Measurements from ENCODE around the gene RCOR1. TPM values are rescaled to one million over a fixed set of nuclear protein-coding genes. Genes with fewer than 3 reads are reported as not detected.

Gene RCOR1
- total RNA-seq, 1 experiment from 2014 or later, result 102 TPM

GRCh38 chr14:102776761-102777710 lies 184.6 kb downstream of the RCOR1 start, which contains the start of gene TRAF3:
Gene TRAF3, plus strand, starts transcription at chr14:102777449. Its CDS starts 92,753 bp downstream, at chr14:102870202.
- H3K4me3 ChIP-seq (ENCODE audit: low read depth, low read length, poor library complexity, severe bottlenecking), result peak within 1 kb of the TSS; percentile 96
- ChIA-PET POLR2A (ENCODE audit: low non-redundant PET) (no interaction called here), CTCF (no interaction called here)
- H3K9me3 ChIP-seq (ENCODE audit: low read depth, low read length, poor library complexity, severe bottlenecking), result no peaks in the 10 kb centered on the region
- H3K27ac ChIP-seq (ENCODE audit: low read depth, low read length, poor library complexity, severe bottlenecking), result peak within 1 kb of the TSS; percentile 89
- H3K27me3 ChIP-seq (replicated peaks; ENCODE audit: insufficient read depth, low read depth, low read length, poor library complexity), result no peaks in the 10 kb centered on the region
- no peaks in the 10 kb centered on the region for H3K36me3 ChIP-seq (ENCODE audit: insufficient read depth, low read length, poor library complexity, severe bottlenecking)
- DNase-seq (ENCODE audit: low spot score), result peak; percentile 73
- intact Hi-C loops (cut with micrococcal nuclease; ENCODE audit: unreplicated experiment), result loop anchor here (5.0 kb wide), 1 partner anchor 255 kb away; no protein-coding TSS in a partner anchor
- TF ChIP-seq EZH2 (IDR thresholded peaks at IDR 0.05; ENCODE audit: borderline replicate concordance, low read depth, low read length, poor library complexity, severe bottlenecking), result no peak
- TF ChIP-seq CTCF (conservative IDR thresholded peaks at IDR 0.05; ENCODE audit: low read depth, low read length), result no peak
- BruUV-seq (replicated peaks), result no TSS peak
- peaks cover 20% of the 10 kb centered on the region for H3K4me1 ChIP-seq (ENCODE audit: insufficient read depth, low read length, poor library complexity, severe bottlenecking)

DNA sequence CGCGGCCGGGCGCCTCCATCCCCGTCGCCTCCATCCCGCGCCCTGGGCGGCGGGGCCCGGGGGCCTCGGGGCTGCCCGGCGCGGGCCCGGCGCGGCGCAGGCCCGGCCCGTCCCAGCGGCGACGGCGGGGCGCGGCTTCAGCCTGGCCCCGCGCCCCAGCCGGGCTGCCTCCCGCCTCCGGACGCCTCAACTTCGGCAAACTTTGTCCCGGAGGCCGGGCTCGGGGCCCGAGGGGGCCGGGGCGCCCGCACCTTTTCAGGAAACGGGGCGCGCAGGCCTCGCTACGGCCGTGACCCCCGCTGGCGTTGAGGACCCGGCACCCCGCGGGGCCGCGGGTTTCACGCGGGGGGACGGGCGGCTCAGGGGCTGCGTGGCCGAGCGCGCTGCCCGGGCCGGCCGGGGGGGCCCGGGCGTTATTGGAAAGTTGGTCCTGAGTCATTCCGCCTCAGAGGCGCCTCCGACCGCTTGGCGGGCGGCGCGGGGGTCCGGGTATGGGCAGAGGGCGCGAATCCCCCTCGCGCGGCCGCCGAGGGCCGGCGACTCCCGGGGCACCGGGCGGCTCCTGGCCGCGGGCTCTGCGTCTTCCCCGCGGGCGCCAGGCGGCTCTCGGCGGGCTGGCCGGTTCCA lies 185.4 kb downstream of the RCOR1 start:
- no peaks in the 10 kb centered on the region for H3K9me3 ChIP-seq (ENCODE audit: low read depth, low read length, poor library complexity, severe bottlenecking)
- H3K27me3 ChIP-seq (replicated peaks; ENCODE audit: insufficient read depth, low read depth, low read length, poor library complexity), result no peaks in the 10 kb centered on the region
- intact Hi-C loops (cut with micrococcal nuclease; ENCODE audit: unreplicated experiment), result loop anchor here (5.0 kb wide), 1 partner anchor 256 kb away; no protein-coding TSS in a partner anchor
- ChIA-PET POLR2A (ENCODE audit: low non-redundant PET) (interaction anchor here (0.5 kb wide), 1 partner anchor 115 kb away, joined by 3 read pairs; no protein-coding TSS in a partner anchor), CTCF (no interaction called here)
- peak overlapping the region; percentile 89 for H3K27ac ChIP-seq (ENCODE audit: low read depth, low read length, poor library complexity, severe bottlenecking)
- DNase-seq (ENCODE audit: low spot score), result no peak
- no peaks in the 10 kb centered on the region for H3K36me3 ChIP-seq (ENCODE audit: insufficient read depth, low read length, poor library complexity, severe bottlenecking)
- peaks cover 20% of the 10 kb centered on the region for H3K4me1 ChIP-seq (ENCODE audit: insufficient read depth, low read length, poor library complexity, severe bottlenecking)
- no TSS peak for BruUV-seq (replicated peaks)
- TF ChIP-seq EZH2 (IDR thresholded peaks at IDR 0.05; ENCODE audit: borderline replicate concordance, low read depth, low read length, poor library complexity, severe bottlenecking) (no peak), CTCF (conservative IDR thresholded peaks at IDR 0.05; ENCODE audit: low read depth, low read length) (no peak)
- peak overlapping the region; percentile 96 for H3K4me3 ChIP-seq (ENCODE audit: low read depth, low read length, poor library complexity, severe bottlenecking)

DNA sequence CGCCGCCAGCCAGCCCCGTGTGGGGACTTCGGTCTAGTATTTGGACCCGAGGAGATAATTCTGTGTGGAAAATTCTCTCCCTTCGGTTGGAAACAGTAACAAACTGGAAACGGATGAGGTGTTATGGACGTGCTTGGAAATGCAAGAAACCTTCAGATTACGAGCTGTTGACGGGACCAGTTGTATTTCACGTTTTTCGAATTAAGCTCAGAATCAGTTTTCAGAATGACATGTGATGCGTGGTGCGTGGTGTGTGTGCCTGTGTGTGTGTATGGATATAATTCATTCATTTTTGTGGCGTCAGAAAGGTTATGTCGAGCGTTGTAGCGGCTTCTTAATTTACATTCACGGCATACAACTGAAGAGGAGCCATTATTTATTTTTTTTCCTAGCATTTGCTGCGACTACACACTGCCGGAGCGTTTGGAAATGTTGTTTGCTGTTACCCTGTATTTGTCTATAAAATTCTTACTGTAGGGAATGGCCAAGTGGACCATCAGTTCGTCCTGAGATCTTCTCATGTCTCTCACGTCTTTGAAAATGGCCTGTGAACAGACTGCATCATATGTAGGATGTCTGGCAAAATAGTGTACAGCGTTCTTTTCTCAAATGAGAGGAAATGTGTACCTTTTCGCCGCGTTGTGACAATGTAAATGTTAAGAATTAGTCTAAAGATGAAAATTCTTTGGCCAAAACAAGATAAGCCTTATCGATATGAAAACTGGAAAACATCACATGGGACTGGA lies 186.1 kb downstream of the RCOR1 start:
- DNase-seq (ENCODE audit: low spot score), result no peak
- Histone ChIP-seq H3K36me3 (ENCODE audit: insufficient read depth, low read length, poor library complexity, severe bottlenecking) (no peaks in the 10 kb centered on the region), H3K9me3 (ENCODE audit: low read depth, low read length, poor library complexity, severe bottlenecking) (no peaks in the 10 kb centered on the region), H3K27me3 (replicated peaks; ENCODE audit: insufficient read depth, low read depth, low read length, poor library complexity) (no peaks in the 10 kb centered on the region), H3K4me3 (ENCODE audit: low read depth, low read length, poor library complexity, severe bottlenecking) (peak overlapping the region; percentile 96), H3K27ac (ENCODE audit: low read depth, low read length, poor library complexity, severe bottlenecking) (peak overlapping the region; percentile 89), H3K4me1 (ENCODE audit: insufficient read depth, low read length, poor library complexity, severe bottlenecking) (peaks cover 22% of the 10 kb centered on the region)
- intact Hi-C loops (cut with micrococcal nuclease; ENCODE audit: unreplicated experiment), result loop anchor here (5.0 kb wide), 1 partner anchor 256 kb away; no protein-coding TSS in a partner anchor
- BruUV-seq (replicated peaks), result TSS peak; percentile 62
- TF ChIP-seq EZH2 (IDR thresholded peaks at IDR 0.05; ENCODE audit: borderline replicate concordance, low read depth, low read length, poor library complexity, severe bottlenecking) (no peak), CTCF (conservative IDR thresholded peaks at IDR 0.05; ENCODE audit: low read depth, low read length) (no peak)
- CTCF ChIA-PET, result no interaction called here
- POLR2A ChIA-PET (ENCODE audit: low non-redundant PET), result interaction anchor here (0.5 kb wide), 1 partner anchor 116 kb away, joined by 3 read pairs; no protein-coding TSS in a partner anchor
